Neural progenitor cell (in vitro differentiated cells): ENCODE data around the gene CHST15. TPM values are rescaled to one million over a fixed set of nuclear protein-coding genes. Genes with fewer than 3 reads are reported as not detected.

Experiments used
- DNase-seq: peaks from one replicate; pipeline ENCODE4 v3.0.0-alpha.2; 2016; ENCODE audit warnings: low spot score
- H2AFZ ChIP-seq: fragments of 200-600 bp; sonication (generic); replicated peaks from 2 replicates; pipeline ENCODE4 v1.6.1; 2016; ENCODE audit warnings: antibody characterized with exemption
- H3F3A ChIP-seq: fragments of 200-600 bp; sonication (generic); 2 replicates; pipeline ENCODE4 v1.6.1; 2016; ENCODE audit warnings: antibody characterized with exemption, low read depth
- H3K27ac ChIP-seq: fragments of 200-600 bp; sonication (generic); 2 replicates; pipeline ENCODE4 v1.5.1; 2016; ENCODE audit warnings: mild to moderate bottlenecking
- H3K27me3 ChIP-seq: fragments of 200-600 bp; sonication (generic); 2 replicates; pipeline ENCODE4 v1.6.1; 2016; ENCODE audit warnings: mild to moderate bottlenecking, moderate library complexity
- H3K36me3 ChIP-seq: fragments of 200-600 bp; sonication (generic); 2 replicates; pipeline ENCODE4 v1.5.1; 2016
- H3K4me1 ChIP-seq: fragments of 200-600 bp; sonication (generic); 2 replicates; pipeline ENCODE4 v1.6.1; 2016; ENCODE audit warnings: mixed run types
- H3K4me2 ChIP-seq: fragments of 200-600 bp; sonication (generic); 2 replicates; pipeline ENCODE4 v1.6.1; 2016
- H3K4me3 ChIP-seq: fragments of 200-600 bp; sonication (generic); 2 replicates; pipeline ENCODE4 v1.5.1; 2016
- H3K79me2 ChIP-seq: fragments of 200-600 bp; sonication (generic); 2 replicates; pipeline ENCODE4 v1.6.1; 2016; ENCODE audit warnings: low read depth
- H3K9ac ChIP-seq: fragments of 200-600 bp; sonication (generic); 2 replicates; pipeline ENCODE4 v1.6.1; 2016
- H3K9me3 ChIP-seq: fragments of 200-600 bp; sonication (generic); 2 replicates; pipeline ENCODE4 v1.5.1; 2016; ENCODE audit warnings: low read depth
- H4K20me1 ChIP-seq: fragments of 200-600 bp; sonication (generic); 2 replicates; pipeline ENCODE4 v1.6.1; 2016; ENCODE audit warnings: low read depth
- H3K27ac Mint-ChIP-seq: 3 replicates; pipeline ENCODE4 v1.8.0; 2021; ENCODE audit warnings: mixed read lengths
- H3K27me3 Mint-ChIP-seq: 2 replicates; pipeline ENCODE4 v1.8.0; 2022; ENCODE audit warnings: low read depth, mild to moderate bottlenecking, inconsistent platforms, moderate library complexity, mixed read lengths; ENCODE audit not compliant: insufficient read depth
- H3K36me3 Mint-ChIP-seq: 3 replicates; pipeline ENCODE4 v1.8.0; 2021; ENCODE audit warnings: mixed read lengths
- H3K4me1 Mint-ChIP-seq: 3 replicates; pipeline ENCODE4 v1.8.0; 2021; ENCODE audit warnings: mixed read lengths
- H3K4me3 Mint-ChIP-seq: 3 replicates; pipeline ENCODE4 v1.8.0; 2021; ENCODE audit warnings: mild to moderate bottlenecking, moderate library complexity, mixed read lengths
- H3K9me3 Mint-ChIP-seq: 3 replicates; pipeline ENCODE4 v1.8.0; 2020; ENCODE audit warnings: mixed read lengths
- CTCF ChIP-seq: fragments of 200-600 bp; sonication (generic); IDR thresholded peaks from 2 replicates; pipeline ENCODE4 v1.5.1; 2017; ENCODE audit warnings: antibody characterized with exemption, mild to moderate bottlenecking
- EZH2 ChIP-seq: fragments of 200-600 bp; sonication (generic); IDR thresholded peaks from 2 replicates; pipeline ENCODE4 v1.6.1; 2017; ENCODE audit warnings: antibody characterized with exemption, mild to moderate bottlenecking, moderate library complexity
- EZH2phosphoT487 ChIP-seq: fragments of 200-600 bp; sonication (generic); IDR thresholded peaks from 2 replicates; pipeline ENCODE4 v1.6.1; 2017; ENCODE audit warnings: antibody characterized with exemption
- total RNA-seq: library from RNA; depleted of rRNA; stranded (reverse); fragments of >200 nt; gene quantifications from 2 replicates; pipeline ENCODE4 v1.2.3, GENCODE V29; 2015; ENCODE audit warnings: low replicate concordance

Gene CHST15
- total RNA-seq, 1 donor from 2014 or later: 0.54 TPM

GRCh38 chr10:124022066-124022465, 71.3 kb downstream of the CHST15 start:
- Histone ChIP-seq H3K9ac (no peak overlapping the region), H3K4me2 (no peak overlapping the region), H3K4me3 (no peak overlapping the region), H3K27ac (no peak overlapping the region), H3K27me3 (peaks cover 22% of the 10 kb centered on the region), H3K36me3 (no peaks in the 10 kb centered on the region), H2AFZ (no peak overlapping the region), H3K4me1 (peaks cover 16% of the 10 kb centered on the region), H3K79me2 (no peaks in the 10 kb centered on the region), H4K20me1 (no peaks in the 10 kb centered on the region), H3K9me3 (no peaks in the 10 kb centered on the region), H3F3A (no peaks in the 10 kb centered on the region)
- DNase-seq: no peak
- Mint-ChIP-seq H3K4me3 (no peak overlapping the region), H3K27ac (no peak overlapping the region), H3K36me3 (peaks cover 3% of the 10 kb centered on the region), H3K9me3 (peaks cover 2% of the 10 kb centered on the region), H3K27me3 (peaks cover 11% of the 10 kb centered on the region), H3K4me1 (peaks cover 22% of the 10 kb centered on the region)
- TF ChIP-seq EZH2 (no peak), CTCF (no peak), EZH2phosphoT487 (no peak)

- Histone ChIP-seq H3F3A (no peaks in the 10 kb centered on the region), H3K36me3 (no peaks in the 10 kb centered on the region), H3K9ac (no peak overlapping the region), H3K9me3 (no peaks in the 10 kb centered on the region), H3K27ac (no peak overlapping the region), H2AFZ (peak overlapping the region; percentile 5), H3K79me2 (no peaks in the 10 kb centered on the region), H3K27me3 (peaks cover 22% of the 10 kb centered on the region), H3K4me1 (peaks cover 16% of the 10 kb centered on the region), H3K4me2 (peak overlapping the region; percentile 72), H3K4me3 (peak overlapping the region; percentile 29), H4K20me1 (no peaks in the 10 kb centered on the region)
- H3K4me1 Mint-ChIP-seq: peaks cover 19% of the 10 kb centered on the region
- TF ChIP-seq EZH2 (no peak), EZH2phosphoT487 (no peak), CTCF (no peak)
- H3K9me3 Mint-ChIP-seq: no peaks in the 10 kb centered on the region
- no peak overlapping the region for H3K4me3 Mint-ChIP-seq
- DNase-seq: no peak
- H3K36me3 Mint-ChIP-seq: peaks cover 3% of the 10 kb centered on the region
- no peak overlapping the region for H3K27ac Mint-ChIP-seq
- peaks cover 11% of the 10 kb centered on the region for H3K27me3 Mint-ChIP-seq
These were observed 72.2 kb downstream of the CHST15 start for GRCh38 chr10:124020981-124021815.

GRCh38 chr10:124019886-124020797, 73.3 kb downstream of the CHST15 start:
- no peak overlapping the region for H2AFZ ChIP-seq
- no peak overlapping the region for H3K27ac Mint-ChIP-seq
- H3K79me2 ChIP-seq: no peaks in the 10 kb centered on the region
- H3K36me3 ChIP-seq: no peaks in the 10 kb centered on the region
- H4K20me1 ChIP-seq: no peaks in the 10 kb centered on the region
- peaks cover 16% of the 10 kb centered on the region for H3K4me1 ChIP-seq
- peaks cover 19% of the 10 kb centered on the region for H3K4me1 Mint-ChIP-seq
- peaks cover 22% of the 10 kb centered on the region for H3K27me3 ChIP-seq
- no peaks in the 10 kb centered on the region for H3K9me3 ChIP-seq
- H3F3A ChIP-seq: no peaks in the 10 kb centered on the region
- no peaks in the 10 kb centered on the region for H3K9me3 Mint-ChIP-seq
- H3K27ac ChIP-seq: no peak overlapping the region
- H3K4me3 ChIP-seq: peak overlapping the region; percentile 29
- H3K9ac ChIP-seq: no peak overlapping the region
- no peak overlapping the region for H3K4me3 Mint-ChIP-seq
- H3K27me3 Mint-ChIP-seq: peaks cover 9% of the 10 kb centered on the region
- H3K36me3 Mint-ChIP-seq: peaks cover 3% of the 10 kb centered on the region
- TF ChIP-seq EZH2: no peak
- TF ChIP-seq EZH2phosphoT487: no peak
- TF ChIP-seq CTCF: no peak
- DNase-seq: peak; percentile 63
- peak overlapping the region; percentile 72 for H3K4me2 ChIP-seq
